ENCODE measurements around the gene ERFE.

ERFE gene

DNA sequence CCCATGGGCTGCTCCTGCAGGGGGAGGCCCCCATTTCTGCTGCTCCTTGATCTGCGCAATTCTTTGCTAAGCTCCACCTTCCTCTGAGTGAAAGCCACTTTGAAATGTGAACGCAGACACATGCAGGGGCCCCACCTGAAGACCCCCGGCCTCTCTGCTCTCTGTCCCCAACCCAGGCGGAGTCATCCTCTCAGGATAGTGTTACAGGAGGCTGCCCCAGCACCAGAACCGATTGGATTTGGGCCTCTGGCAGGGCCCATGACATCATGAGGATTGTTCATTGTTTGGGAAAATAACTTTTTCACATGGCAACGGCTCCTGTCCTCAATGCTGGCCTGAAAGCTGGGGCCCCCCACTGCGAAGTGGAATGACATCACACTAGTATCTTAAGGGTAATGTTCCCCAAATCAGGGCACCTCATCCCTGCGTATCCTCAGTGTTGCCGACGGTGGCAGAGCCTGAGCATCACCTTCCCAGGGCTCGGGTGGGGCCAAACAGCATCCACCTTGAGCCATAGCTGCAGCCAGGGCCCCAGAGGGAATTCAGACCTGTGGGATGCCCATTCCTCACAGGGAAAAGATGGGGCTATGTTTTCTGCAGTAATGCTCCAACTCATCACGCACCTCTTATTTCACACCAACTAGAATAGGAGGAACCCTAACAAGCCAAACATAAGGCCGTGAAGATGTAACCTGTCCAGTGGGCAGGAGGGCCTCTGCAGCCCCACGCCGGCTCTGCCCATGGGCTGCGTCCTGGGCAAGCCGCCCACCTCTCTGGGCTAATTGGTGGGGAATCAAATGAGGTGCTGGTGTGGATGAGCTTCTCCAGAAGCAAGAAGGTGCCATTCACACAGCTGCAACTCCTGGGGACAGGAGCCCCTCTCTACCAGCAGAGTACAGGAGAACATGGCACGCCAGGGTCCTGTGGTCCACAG, 2.7 kb upstream of the ERFE start:
- DNase-seq (ENCODE audit: low spot score) = no peak

- DNase-seq (ENCODE audit: low spot score) = no peak
Measured at GRCh38 chr2:238157506-238158017, 1.2 kb upstream of the ERFE start.

DNA sequence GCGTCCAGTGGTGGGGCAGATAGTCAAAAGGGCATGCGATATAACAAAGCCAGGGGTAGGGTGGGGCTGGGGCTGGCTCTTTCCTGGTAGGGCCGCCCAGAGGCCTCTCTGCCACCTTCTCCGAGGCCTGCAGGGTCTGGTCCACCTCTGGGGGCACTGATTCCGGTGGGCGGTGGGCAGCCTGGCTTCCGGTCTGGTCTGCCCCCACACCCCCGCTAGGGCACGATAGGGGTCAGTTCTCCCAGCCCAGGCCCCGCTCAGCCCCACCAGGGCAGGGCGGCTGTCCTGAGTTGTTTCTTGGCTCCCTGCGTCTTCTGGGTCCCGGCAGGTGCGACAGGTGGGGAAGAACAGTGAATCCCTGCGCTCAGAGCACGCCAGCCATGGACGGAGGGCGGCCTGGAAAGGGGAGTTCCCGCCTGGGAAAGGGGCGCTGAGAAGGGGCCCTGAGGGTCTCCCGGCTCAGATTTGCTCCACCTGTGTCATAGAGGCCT, 707 bp upstream of the ERFE start:
- no peak for DNase-seq (ENCODE audit: low spot score)

DNA sequence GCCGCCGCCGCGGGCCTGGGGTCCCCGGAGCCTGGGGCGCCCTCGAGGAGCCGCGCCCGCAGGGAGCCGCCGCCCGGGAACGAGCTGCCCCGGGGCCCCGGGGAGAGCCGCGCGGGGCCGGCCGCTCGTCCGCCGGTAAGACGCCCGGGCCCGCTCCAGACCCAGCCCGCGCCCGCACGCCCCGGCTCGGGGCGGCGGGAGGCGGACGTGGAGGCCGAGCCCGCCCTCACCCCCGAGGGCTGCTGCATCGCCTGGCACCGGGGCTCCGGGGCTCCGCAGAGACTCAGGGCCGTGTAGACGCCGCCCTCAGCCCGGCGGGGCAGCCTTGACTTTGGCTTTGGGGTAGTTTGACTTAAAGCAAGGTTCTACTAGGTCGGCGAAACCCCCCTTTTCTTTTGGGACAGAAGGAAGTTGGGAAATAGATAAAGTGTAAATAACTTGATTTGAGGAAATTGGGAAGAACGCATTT, 335 bp downstream of the ERFE start:
- DNase-seq (ENCODE audit: low spot score) = no peak

DNA sequence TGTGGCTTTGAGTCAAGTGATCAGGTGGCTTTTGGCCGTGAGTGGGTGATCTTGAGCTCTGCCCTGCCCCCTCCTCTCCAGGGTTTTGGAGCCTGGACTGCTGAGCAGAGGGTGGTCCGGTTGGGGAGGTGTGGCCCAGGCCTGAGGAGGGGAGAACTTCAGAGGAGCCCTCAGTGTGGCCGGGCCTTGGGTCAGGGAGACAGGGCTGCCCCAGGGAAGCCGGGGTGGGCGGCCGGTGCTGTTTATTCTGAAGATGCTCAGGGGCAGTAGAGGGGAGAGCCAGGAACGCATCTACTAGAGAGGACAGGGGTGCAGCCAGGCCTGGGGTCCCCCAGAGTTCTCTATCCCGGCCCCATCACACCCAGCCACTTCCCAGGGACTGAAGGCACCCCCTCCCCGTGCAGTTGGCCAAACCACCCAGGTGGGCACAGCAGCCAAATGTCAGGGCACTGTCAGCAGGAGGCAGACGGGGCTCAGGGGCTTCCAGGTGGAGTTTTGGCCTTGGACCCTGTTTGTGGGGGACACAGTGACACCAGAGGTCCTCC, 963 bp downstream of the ERFE start:
- no peak for DNase-seq (ENCODE audit: low spot score)

- peak; percentile 78 for DNase-seq (ENCODE audit: low spot score)
Measured at GRCh38 chr2:238160206-238161129, 1.7 kb downstream of the ERFE start.

- no peak for DNase-seq (ENCODE audit: low spot score)
Measured at GRCh38 chr2:238161291-238162051, 2.7 kb downstream of the ERFE start.

GRCh38 chr2:238162251-238162845, 3.6 kb downstream of the ERFE start:
- no peak for DNase-seq (ENCODE audit: low spot score)

GRCh38 chr2:238162846-238163441, 4.2 kb downstream of the ERFE start:
- no peak for DNase-seq (ENCODE audit: low spot score)

DNA sequence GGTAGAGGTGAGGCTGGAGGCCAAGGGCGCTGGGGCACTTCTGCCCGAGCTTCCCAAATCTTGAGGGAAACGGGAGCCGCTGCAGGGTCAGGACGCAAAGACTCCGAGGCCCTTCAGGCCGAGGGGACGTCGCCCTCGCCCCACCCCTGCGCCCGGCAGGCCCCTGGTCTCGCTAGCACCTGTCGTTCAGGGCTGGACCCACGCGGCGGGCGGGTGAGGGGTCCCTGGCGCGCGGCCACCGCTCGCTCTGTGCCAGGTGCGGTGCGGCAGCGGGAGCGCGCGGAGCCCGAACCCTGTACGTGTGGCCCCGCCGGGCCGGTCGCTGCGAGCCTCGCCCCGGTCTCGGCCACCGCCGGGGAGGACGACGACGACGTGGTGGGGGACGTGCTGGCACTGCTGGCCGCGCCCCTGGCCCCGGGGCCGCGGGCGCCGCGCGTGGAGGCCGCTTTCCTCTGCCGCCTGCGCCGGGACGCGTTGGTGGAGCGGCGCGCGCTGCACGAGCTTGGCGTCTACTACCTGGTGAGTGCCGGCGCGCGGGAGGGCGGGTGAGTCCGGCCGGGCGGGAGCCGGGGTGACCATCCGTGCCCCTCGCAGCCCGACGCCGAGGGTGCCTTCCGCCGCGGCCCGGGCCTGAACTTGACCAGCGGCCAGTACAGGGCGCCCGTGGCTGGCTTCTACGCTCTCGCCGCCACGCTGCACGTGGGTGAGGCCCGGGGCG, 4.9 kb downstream of the ERFE start:
- DNase-seq (ENCODE audit: low spot score) = peak; percentile 39

GRCh38 chr2:238164906-238165287, 6.1 kb downstream of the ERFE start:
- DNase-seq (ENCODE audit: low spot score) = peak; percentile 10

DNA sequence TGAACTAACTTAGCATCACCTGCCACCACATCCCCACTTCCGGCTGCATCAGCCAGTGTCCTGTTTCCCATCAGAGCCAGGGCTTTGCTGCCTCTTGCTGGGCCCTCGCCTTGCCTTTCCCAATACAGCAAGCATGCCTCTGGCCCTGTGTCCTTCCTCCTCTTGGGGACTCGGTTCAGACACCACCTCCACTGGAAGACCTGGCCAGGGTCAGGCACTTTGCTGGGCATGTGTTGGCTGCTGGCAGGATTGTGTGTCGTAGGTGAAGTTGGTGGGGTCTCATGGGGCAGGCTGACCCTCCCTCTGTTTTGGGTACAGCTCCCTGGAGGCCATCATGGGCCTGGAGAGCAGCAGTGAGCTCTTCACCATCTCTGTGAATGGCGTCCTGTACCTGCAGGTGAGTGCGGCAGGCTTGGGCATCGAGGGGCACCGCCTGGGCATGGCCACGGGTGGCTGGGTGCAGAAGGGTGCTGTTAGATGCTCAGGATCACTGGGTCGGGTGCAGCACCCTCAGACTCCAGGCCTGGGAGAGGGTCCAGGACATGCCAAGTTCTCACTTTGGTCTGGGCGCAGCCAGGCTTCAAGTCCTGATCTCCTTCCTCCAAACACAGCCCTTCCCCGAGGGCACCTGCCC, 6.6 kb downstream of the ERFE start:
- peak; percentile 8 for DNase-seq (ENCODE audit: low spot score)

DNA sequence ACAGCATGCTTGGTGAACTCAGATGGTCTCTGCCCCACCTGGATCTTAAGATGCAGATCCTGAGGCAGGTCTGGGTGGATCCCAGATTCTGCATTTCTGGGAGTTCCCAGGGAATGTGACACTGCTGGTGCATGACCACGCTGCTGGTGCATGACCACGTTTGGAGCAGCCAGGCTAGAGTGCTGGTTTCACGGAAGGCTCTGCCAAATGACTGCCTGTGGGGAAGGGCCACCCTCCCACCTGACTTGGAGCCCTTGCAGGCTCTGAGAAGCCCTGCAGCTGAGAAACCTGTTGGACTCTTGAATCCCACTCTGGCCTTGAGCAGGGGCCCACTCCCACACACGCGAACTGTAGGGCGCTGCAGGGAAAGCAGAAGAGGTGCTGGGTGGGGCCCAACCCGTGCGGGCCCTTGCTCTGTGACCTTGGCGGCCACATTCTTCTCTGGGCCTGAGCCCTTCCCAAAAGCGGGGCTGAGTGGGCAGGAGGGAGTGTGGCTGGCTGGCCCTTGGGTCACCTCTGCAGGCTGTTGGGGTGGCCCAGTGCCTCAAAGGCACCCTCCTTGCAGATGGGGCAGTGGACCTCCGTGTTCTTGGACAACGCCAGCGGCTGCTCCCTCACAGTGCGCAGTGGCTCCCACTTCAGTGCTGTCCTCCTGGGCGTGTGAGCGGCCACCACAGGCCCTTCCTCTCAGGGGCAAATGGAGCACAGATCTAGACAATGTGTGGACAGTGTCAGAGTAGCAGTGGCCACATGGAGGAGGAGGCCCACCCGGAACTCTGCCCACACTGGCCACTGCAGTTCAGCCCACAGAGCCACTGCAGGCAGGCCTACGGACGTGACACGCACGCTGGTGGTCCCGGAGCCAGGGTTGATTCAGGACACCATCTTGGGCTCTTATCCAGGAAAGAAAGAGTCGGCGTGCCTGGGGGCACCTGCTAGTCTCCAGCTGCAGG, 7.9 kb downstream of the ERFE start:
- no peak for DNase-seq (ENCODE audit: low spot score)

DNA sequence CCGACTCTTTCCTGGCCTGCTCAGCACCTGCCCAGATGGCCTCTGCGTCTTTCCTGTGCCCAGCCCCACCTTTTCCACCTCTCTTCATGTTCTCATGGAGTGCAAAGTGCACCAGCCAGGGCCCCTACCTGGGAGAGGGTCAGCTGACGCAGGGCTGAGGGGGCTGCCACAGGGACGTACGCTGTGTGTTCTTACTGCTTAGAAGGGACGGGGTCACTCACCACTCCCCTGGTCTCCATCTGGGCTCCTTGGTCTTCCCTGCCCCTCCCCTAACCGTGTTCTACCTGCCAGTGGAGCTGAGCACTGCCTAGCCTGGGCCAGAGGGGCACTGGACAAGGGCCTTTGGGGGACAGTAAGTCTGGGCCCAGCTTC, 8.6 kb downstream of the ERFE start:
- no peak for DNase-seq (ENCODE audit: low spot score)

DNA sequence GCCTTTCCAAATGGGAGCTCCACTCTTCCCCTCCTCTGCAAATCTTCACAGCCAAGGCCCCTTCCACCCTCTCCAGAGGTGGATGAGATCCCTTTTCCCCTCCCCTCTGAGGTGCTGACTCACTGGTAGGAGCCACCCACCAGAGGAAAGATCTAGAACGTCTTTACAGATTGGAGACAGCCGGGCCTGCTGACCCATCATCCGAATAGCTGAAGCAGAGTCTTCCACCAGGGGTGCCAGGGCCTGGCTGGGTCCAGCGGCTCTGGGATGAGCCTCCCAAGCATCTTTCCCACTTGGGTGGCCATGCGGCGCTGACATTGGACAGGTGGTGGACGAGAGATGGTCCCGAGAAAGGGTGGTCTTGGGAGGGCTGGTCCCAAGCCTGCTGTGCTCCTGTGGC, 9.0 kb downstream of the ERFE start:
- DNase-seq (ENCODE audit: low spot score) = no peak

GRCh38 chr2:238168196-238169047, 9.7 kb downstream of the ERFE start:
- DNase-seq (ENCODE audit: low spot score) = no peak

- no peak for DNase-seq (ENCODE audit: low spot score)
Measured at GRCh38 chr2:238169048-238169707, 10.4 kb downstream of the ERFE start.

All from D341Med (cell line).